ENCODE results near the gene OPRL1.
"Not testable (repeated sequence)": the region's sequence is repeated elsewhere in the genome, so short reads cannot be mapped to it uniquely, and the experiment has no call there.

The OPRL1 gene

DNA sequence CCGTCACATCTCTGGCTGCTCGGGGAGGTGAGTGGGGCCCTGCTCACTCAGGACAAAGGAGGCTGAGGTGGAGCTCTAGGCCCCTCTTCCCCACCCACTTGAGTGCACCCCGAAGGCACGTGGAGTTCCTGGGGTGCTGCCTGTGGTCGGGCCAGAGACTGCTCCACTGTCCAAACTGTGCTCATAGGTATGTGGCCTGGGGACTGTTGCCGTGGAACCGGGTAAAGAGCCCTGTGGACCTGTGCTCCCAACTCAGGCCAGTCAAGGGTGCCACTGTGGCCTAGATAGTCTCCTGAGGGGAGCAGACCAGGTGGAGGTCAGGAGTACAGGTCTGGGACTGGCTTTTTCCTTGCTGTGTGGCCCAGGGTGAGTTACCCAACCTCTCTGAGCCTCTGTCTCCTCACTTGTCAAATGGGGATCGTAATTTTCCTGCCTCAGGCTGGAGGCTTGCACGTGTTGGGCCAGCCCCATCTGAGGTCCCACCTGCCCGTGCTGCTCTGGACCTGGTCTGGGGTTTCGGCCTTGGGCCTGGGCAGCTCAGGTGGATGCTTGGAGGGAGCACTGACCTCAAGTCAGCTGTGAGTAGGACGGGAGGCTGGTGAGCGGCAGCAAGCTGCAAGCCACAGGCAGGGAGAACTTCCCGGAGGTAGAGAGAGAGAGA, 39.9 kb downstream of the OPRL1 start:
- DNase-seq, result no peak

DNA sequence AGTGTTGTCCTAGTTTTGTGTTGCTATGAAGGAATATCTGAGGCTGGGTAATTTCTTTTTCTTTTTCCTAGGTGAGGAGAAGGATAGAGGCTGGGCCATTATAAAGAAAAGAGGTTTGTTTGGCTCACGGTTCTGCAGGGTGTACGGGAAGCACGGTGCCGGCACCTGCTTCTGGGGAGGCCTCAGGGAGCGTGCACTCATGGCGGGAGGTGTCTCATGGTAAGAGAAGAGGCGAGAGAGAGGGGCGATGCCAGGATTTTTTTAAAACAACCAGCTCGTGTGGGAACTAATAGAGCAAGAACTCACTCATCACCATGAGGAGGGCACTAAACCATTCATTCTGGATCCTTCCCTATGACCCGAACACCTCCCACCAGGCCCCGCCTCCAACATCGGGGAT, 41.7 kb downstream of the OPRL1 start:
- no peak for DNase-seq

DNA sequence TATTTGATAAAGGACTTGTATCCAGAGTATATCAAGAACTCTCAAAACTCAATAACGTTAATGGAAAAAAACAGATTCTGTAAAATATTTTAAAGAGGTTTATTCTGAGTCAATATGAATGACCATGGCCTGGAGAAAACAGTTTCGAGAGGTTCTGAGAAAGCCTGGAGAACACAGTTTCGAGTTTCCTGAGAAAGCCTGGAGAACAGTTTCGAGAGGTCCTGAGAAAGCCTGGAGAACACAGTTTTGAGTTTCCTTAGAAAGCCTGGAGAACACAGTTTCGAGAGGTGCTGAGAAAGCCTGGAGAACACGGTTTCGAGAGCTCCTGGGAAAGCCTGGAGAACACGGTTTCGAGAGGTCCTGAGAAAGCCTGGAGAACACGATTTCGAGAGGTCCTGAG, 43.0 kb downstream of the OPRL1 start:
- not testable (repeated sequence) for DNase-seq

DNA sequence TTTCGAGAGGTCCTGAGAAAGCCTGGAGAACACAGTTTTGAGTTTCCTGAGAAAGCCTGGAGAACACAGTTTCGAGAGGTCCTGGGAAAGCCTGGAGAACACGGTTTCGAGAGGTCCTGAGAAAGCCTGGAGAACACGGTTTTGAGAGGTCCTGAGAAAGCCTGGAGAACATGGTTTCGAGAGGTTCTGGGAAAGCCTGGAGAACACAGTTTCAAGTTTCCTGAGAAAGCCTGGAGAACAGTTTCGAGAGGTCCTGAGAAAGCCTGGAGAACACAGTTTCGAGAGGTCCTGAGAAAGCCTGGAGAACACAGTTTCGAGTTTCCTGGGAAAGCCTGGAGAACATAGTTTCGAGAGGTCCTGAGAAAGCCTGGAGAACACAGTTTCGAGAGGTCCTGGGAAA, 43.6 kb downstream of the OPRL1 start:
- not testable (repeated sequence) for DNase-seq

DNA sequence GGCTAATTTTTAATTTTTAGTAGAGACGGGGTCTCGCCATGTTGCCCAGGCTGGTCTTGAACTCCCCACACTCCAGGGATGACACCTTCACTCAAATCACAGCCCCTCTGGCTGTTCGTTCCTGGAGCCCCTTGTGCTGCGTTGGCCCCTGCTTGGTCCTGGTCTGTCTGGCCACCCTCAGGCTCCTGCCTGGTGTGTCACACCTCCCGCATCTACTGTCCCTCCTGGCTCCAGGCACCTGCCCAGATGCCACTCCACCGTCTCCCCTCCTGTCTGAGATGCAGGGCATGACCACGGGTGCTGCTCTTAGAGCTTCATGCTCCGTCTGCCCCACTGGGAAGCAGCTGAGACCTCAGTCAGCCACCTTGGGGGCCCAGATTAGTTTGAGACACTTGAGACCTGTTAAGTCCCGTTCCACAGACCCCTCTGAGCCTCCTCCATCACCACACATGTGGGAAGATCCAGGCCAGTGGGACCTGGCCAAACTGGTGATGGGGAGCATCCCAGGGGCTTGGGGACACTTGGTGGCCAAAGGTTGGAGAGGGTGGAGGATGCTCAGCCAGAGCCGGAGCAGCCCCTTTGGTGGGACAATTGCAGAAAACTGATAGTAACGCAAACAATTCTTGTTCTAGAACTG, 49.4 kb downstream of the OPRL1 start:
- no peak for DNase-seq

DNA sequence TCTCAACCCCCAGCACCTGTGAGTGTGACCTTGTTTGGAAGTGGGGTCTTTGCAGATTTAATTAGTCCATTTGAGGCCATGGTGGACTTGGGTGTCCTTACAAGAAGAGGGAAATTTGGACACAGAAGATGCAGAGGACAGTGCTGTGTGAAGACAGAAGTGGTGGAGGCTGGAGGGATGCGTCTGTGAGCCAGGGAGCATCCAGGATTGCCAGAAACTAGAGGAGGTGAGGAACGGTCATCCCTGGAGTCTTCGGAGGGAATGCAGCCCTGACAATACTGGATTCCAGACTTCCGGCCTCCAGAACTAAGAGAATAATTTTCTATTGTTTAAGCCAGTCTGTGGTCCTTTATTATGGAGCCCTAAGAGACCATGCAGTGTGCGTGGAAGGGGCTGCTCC, 50.4 kb downstream of the OPRL1 start:
- no peak for DNase-seq

DNA sequence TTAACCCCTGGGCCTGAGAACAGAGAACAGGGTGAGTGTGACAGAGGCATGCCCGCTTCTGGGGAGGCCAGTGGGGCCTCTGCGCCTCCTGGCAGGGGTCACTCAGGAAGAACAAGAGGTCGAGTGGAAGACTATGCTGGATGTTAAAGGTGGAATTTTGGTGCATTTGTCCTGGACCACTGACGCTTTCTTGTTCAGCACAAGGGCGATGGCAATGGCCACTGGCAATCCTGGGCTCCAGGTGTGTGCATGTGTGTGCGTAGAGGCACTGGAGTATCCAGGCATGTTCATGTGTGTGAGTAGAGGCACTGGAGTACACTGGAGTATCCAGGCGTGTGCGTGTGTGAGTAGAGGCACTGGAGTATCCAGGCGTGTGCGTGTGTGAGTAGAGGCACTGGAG, 51.0 kb downstream of the OPRL1 start:
- DNase-seq, result no peak

DNA sequence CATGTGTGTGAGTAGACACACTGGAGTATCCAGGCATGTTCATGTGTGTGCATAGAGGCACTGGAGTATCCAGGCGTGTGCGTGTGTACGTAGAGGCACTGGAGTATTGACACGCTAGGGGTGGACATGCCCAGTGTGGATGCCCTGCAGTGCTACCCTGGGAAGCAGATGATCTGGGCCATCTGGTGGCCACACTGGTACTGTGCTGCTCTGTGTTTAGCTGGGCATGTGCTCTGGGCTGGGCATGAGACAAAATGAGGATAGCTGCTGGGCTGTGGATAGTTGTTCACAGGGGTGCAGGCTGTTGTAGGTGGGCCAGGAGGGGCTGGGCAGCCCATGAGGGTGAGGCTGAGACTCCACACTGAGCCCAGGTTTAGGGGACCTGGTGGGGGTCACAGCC, 51.5 kb downstream of the OPRL1 start:
- DNase-seq, result no peak

DNA sequence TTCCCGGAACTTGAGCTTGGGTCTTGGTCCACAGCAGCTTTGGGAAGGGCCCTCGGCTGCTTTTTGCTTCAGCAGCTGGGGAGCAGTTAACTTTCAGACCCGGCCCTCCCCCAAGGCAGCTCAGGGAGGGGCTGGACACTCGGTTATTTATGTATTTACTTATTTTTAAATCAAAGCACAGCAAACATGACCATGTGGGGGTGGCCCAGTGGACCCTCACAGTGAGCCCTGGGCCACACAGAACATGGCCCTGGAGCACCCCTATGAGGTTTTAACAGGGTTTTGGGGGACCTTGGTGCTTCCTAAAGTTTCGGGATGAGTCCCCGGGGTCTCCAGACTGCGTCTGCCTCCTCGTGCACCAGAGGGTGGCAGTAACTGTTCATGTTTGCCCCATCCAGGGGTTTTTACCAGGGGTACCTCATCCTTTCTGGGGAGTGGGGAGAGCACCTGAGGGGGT, 54.1 kb downstream of the OPRL1 start:
- peak; percentile 41 for DNase-seq

DNA sequence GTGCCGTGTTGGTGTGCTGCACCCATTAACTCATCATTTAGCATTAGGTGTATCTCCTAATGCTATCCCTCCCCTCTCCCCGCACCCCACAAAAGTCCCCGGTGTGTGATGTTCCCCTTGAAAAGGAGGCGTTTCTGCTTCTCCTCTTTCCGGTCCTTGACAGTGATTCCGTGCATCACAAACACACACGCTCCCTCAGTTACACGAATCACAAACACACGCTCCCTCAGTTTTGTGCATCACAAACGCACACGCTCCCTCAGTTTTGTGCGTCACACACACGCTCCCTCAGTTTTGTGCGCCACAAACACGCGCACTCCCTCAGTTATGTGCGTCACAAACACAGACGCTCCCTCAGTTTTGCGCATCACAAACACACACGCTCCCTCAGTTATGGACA, 54.9 kb downstream of the OPRL1 start:
- DNase-seq, result not testable (repeated sequence)

DNA sequence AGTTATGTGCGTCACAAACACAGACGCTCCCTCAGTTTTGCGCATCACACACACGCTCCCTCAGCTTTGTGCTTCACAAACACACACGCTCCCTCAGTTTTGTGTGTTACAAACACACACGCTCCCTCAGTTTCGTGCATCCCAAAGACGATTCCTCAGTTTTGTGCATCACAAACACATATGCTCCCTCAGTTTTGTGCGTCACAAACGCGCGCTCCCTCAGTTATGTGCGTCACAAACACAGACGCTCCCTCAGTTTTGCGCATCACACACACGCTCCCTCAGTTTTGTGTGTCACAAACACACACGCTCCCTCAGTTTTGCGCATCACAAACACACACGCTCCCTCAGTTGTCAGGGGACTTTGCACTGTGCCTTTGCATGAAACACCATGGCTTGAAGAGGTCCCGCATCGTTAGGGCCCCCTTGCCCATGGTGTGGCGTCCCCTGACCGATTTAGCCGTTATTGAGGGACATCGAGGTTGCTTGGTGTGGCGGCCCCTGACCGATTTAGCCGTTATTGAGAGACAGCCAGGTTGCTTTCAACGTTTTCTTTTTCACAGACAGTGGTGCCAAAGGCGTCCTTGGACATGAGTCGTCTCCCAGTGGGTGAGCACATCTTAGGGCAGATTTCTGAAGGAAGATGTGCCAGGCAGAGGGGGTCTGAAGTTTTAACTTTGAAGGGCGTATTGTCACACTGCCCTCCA, 56.3 kb downstream of the OPRL1 start:
- DNase-seq, result no peak

DNA sequence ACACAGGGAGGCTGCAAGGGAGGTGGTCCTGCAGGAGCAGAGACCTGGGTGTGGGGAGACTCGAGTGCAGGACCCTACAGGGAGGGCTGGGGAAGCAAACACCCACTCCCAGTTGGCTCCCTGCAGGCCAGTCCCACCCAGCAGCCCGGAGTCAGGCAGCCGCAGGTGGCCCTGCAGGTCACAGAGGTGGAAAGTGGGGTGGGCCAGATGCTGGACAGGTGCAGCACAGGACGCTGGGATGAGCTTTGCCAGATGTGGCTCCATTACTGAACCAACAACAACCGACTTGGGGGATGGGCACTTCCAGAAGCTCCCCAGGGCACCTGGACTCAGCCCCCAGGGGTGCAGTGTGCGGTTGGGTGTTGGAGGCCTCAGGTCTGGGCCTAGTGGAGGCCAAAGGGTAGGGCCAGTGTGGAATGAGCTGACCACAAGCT, 57.7 kb downstream of the OPRL1 start:
- no peak for DNase-seq

DNA sequence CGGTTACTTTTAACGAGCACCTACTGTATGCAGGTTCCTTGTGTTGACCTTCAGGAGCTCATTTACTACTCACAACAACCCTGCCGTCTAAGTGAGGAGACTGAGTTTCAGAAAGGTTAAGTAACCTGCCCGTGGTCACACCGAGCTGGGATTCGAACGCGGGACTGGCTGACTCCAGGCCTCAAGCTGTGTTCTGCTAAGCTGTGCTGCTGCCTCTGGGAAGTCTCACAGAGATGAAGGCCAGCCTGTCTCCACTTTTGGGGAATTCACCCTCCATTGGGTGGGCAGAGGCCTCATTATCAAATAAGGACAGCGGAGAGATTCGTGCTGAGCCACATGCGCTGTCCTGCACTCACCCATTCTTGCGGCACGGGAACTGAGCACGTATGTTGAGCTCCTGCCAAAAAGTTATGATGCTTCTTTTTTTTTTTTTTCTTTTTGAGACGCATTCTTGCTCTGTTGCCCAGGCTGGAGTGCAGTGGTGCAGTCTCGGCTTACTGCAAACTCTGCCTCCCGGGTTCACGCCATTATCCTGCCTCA, 58.5 kb downstream of the OPRL1 start:
- no peak for DNase-seq

DNA sequence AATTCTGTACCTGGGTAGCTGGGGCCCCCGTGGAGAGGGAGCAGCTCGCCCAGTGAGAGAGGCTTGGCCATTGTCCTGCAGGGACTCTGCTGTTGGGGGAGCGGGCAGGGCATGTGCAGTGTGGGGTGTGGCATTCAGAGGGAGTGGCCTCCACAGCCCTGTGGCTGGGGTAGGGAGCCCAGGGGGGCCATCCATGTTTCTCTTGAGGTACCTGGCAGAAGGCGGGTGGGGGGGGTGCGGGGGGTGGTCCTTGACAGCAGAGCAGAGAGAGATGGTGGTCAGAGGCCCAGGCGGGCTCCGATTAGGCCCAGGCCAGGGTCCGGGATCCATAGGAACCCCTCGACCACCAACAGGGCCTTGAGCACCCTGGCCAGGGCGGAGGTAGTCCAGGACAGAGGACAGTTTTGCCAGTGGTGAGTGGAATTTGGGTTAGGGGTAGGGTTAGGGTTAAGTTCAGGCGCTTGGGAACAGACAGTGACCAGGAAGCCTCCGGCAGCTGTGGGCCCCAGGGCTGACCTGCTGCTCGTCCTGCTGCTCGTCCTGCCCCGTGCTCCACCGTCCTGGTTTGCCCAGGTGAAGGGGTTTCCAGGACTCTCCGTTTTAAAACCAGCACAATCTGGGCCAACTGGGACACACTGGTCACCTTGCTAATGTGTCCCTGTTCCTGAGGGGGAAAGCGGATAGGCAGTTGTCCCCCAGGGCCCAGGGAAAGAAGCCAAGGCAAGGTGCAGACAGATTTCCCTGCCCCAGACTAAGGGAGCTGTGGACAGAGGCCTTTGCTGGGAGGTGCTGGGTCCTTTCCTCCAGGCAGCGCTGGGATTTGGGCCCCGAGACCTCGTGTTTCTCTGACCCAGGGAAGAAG, 59.5 kb downstream of the OPRL1 start:
- DNase-seq, result no peak

DNA sequence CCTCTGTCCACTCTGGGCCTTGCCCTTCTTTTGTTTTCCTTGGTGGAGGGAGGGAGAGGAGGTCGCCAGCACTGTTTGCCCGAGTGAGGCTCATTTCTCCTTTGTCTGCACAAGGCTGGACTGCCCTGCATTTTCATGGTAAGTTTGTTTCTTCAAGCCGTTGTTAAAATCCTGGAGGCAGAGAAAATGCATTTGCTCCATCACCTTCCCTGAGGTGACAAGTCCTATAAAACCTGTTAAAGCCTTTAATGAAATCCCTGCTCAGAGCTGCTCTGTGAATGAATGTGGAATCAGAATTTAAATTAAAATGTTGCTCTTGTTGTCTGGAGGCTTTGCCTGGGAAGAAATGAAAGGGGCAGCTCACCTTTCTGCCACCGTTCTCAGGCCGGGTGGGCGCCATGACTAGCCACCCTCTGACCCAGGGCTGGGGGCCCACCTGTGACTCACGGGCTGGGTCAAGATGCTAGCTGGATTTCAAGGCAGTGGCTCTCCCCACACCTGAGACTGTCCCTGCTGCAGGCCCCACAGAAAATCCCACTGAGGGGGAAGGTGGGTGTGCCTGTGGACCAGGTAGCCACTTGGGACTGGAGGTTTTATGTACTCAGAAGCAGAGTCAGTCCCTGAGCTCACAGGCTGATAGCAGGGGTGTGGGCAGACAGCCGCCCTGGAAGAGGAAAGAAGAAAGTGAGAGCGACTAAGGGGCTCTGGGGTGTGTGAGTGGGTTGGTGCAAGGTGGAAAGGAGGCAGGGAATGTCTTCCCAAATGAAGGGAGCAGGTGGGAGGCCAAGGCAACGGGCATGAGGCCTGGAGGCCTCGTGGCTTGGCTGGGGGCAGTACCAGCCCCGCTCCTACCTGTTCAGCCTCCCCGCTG, 60.4 kb downstream of the OPRL1 start:
- no peak for DNase-seq

DNA sequence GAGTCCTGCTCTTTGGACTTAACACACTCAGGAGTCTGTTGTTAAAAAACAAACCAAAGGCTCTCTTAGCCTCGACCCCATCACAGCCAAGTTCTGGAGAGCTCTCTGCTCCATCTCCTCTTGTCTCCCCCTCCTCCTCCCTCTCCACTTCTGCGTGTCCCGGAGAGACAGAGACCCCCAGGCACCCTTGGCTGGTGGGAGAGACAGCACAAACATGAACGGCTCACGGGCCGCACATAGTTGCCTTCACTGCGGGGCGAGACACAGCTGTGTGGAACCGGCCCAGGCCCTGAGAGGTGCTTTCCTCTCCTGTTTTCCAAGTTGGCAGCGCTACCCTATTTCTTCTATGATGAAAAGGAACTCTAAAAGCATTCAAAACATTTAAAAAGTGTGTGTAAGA, 61.1 kb downstream of the OPRL1 start:
- no peak for DNase-seq

DNA sequence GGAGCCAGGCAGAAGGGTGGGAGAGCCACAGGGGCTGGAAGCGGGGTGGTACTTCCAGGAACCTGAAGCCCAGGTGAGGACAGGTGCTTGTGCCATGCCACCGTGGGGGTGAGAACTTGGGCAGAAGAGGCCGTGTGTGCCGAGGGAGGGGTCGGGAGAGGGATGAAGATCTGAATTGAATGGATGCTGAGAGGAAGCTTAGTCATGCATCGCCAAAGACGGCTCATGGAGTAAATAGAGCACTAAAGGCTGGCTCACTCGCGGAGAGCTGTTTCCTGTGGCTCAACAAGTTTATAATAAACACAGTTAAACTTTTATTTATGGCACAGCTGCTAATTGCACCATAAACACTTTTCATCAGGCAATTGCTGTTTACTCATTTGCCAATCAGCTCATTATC, 62.7 kb downstream of the OPRL1 start:
- no peak for DNase-seq

DNA sequence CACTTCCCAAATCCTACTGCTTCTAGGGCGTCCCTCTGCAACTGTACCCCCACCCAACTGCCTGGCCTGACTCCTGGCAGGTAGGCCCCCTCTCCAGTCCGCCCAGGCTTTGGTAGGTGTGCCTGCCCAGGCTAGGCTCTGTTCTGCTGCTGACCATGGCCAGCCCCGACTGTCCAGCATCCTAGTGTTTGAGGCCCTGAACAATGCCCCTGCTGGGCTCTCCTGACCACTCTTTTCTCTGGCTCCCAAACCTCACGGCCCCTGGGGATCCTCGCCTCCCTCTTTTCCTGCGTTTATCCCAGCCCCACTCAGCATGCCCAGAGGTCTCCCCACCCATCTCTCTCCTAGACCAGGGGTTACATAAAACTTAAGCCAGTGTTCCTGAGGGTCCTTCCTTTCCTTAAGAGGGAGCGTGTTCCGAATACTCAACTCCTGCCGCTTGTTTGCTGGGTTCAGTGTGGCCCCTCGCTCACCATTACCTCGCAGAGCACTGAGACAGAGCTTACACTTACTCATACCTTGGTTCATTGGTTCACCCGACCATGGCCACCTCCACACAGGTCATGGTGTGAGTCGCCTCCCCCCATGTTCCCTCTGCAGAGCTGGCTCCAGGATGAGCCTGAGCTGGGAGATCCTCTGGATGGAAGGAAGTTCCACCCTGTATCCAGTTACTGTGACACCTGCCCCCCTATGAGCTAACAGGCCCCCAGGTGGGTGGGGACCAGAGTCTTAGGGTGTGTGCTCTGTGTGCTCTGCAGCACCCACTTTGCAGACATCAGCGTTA, 63.3 kb downstream of the OPRL1 start:
- DNase-seq, result no peak

DNA sequence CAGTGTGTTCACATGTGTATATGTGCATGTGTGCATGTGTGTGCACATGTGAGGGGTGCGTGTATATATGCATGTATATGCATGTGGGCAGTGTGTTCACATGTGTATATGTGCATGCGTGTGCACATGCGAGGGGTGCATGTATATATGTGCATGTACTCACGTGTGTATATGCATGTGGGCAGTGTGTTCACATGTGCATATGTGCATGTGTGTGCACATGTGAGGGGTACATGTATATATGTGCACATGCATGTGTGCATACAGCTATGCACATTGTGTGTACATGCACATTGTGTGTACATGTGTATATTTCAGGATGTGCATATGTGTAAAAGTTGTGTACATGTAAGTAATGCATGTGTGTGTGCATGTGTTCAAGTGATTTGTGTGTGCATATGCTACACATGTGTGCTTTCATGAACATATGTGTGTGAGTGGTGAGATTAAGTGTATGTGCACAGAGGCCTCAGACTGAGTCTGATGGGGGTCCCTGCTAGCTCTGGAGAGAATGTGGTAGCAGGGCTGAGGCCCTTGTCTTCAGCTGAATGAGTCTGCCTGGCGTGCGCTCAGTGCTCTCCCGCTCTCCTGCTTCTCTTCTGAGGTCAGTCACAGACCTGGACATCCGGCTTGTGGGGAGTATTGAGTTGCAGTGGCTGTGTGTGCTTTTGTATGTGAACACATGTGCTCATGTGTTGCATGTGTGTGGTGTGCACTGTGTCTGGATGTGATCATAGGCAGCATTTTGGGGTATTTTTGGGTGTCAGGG, 64.4 kb downstream of the OPRL1 start:
- no peak for DNase-seq
